Measurements from ENCODE around the gene NPC1L1.

NPC1L1 gene

DNA sequence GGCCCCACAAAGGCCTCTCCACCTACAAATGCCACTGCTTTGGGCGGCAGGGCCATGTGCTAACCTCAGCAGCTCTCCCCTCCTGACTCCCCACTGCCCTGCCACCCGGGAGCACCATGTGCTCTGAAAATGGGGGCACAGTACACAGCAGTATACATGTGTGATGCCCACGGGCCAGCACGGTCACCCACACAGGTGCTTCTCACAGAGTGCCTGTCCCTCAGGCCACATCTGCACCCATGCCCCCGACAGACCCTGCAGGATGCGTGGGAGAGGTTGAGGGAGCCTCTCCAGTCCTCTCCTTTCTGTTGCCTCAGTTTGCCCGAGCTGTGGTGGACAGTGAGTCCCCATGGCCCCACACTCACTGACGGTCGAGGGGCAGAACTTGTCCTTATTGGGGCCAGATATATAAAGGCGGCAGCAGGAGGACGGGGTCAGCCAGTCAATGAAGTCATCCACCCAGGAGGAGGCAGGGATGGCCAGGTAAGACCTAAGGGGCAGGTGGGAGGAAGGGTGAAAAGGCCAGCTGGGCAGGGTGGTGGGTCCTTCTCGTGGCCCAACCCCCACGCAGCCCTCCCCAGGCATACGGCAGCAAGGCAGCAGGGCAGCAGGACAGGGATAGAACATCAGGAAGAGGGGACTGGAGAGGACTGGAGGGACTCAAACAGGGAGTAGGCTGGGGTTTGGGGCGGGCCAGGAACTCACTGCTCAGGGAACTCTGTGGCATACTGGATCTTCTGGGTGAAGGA lies 19.6 kb downstream of the NPC1L1 start:
- H3K4me3 ChIP-seq (ENCODE audit: low read depth, low read length) = no peak overlapping the region
- TF ChIP-seq, protein P1, sequence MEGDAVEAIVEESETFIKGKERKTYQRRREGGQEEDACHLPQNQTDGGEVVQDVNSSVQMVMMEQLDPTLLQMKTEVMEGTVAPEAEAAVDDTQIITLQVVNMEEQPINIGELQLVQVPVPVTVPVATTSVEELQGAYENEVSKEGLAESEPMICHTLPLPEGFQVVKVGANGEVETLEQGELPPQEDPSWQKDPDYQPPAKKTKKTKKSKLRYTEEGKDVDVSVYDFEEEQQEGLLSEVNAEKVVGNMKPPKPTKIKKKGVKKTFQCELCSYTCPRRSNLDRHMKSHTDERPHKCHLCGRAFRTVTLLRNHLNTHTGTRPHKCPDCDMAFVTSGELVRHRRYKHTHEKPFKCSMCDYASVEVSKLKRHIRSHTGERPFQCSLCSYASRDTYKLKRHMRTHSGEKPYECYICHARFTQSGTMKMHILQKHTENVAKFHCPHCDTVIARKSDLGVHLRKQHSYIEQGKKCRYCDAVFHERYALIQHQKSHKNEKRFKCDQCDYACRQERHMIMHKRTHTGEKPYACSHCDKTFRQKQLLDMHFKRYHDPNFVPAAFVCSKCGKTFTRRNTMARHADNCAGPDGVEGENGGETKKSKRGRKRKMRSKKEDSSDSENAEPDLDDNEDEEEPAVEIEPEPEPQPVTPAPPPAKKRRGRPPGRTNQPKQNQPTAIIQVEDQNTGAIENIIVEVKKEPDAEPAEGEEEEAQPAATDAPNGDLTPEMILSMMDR (IDR thresholded peaks at IDR 0.05; ENCODE audit: borderline replicate concordance, insufficient read depth, low read depth, low read length) = no peak

DNA sequence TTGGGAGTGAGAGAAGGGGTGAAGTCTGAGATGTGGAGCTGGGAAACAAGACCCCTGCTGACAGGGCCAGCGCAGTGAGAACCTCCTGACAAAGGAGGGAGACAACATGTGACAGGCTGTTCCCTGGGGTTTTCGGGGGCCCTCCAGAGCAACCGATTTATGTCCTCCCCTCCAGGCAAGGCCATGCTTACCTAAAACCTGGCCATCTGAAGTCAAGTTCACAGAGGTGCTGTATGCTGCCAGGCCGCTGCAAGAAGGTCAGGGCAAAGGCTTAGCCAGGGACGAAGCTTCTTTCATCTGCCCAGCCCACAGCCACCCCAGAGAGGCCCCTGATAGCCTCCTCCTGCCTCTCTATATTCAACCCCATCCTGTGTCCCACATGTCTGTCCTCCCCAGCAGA lies 20.6 kb downstream of the NPC1L1 start:
- TF ChIP-seq, protein P1 (IDR thresholded peaks at IDR 0.05; ENCODE audit: borderline replicate concordance, insufficient read depth, low read depth, low read length) = no peak
- no peak overlapping the region for H3K4me3 ChIP-seq (ENCODE audit: low read depth, low read length)

DNA sequence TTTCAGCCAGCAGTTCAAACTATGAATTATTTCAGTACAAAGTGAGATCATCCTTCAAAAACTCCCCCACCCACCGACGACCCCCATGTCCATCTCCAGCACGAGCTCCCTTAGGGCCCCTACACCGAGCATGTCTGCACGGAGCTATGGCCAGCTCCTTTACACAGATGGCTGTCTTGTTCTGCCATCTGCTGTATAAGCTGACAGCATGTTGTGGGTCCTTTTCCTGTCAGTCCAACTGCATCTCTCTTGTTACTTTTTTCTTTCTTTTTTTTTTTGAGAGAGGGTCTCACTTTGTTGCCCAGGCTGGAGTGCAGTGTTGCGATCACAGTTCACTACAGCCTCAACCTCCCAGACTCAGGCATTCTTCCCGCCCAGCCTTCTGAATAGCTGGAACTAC lies 21.6 kb downstream of the NPC1L1 start:
- TF ChIP-seq, protein P1 (IDR thresholded peaks at IDR 0.05; ENCODE audit: borderline replicate concordance, insufficient read depth, low read depth, low read length) = no peak
- H3K4me3 ChIP-seq (ENCODE audit: low read depth, low read length) = no peak overlapping the region

DNA sequence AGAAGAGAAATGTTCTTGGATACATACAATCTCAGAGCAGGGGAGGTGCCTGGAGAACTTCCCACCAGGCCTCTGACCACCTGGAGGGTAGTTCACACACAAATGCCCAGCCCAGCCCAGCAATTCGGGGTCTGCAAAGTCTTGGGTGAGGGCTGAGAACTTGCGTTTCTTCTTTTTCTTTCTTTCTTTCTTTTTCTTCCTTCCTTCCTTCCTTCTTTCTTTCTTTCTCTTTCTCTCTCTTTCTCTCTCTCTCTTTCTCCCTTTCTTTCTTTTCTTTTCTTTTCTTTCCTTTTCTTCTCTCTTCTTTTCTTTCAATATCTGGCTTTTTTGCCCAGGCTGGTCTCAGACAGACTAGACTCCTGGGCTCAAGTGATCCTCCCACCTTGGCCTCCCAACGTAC lies 22.4 kb downstream of the NPC1L1 start:
- TF ChIP-seq, protein P1 (IDR thresholded peaks at IDR 0.05; ENCODE audit: borderline replicate concordance, insufficient read depth, low read depth, low read length) = no peak
- no peak overlapping the region for H3K4me3 ChIP-seq (ENCODE audit: low read depth, low read length)

DNA sequence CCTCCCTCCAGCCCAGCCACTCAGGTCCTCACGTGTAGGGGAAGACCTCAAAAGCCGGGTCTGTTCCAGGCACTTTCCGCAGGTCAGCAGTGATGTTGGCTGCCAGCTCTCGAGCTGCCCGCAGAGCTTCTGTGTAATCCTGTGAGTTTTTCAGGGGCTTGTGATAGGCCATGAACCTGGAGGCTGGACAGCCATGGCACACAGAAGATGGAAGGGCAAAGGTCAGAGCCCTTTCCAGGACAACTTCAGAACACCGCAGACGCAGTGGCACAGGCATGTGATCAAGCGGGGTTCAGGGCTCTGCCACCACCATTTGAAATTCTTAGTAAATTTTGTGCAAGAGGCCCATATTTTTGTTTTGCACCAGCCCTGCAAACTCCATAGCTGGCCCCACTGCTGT lies 24.0 kb downstream of the NPC1L1 start:
- H3K4me3 ChIP-seq (ENCODE audit: low read depth, low read length) = no peak overlapping the region
- TF ChIP-seq, protein P1 (IDR thresholded peaks at IDR 0.05; ENCODE audit: borderline replicate concordance, insufficient read depth, low read depth, low read length) = no peak

DNA sequence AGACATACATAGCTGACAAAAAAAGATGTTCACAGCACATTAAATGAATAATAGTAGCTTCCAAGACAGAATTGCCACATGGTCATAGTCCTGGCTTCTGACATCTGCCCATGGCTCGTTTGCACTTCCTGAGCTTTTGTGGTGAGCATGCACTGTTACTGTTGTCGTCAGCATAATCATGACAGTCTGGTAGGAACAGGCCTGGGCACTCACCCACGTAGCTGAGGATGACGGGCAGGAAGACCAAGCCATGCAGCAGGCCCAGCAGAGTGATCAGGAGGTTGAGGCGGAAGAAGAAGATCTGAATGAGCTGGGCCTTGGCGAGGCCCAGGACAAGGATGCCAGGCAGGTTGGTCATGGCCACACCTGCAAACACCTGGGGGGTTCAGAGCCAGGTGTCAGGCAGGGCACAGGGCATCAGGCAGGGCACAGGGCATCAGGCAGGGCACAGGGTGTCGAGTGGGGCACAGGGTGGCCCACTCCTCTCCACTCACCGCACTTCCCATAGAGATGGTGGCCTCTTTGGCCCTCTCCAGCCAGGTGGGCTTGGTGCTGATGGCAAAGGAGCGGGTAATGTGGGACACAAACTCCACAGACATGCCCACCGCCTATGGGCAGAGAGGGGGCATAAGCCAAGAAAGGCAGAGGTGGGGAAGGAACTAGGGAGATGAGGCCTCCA lies 25.4 kb downstream of the NPC1L1 start:
- TF ChIP-seq, protein P1 (IDR thresholded peaks at IDR 0.05; ENCODE audit: borderline replicate concordance, insufficient read depth, low read depth, low read length) = no peak
- no peak overlapping the region for H3K4me3 ChIP-seq (ENCODE audit: low read depth, low read length)

DNA sequence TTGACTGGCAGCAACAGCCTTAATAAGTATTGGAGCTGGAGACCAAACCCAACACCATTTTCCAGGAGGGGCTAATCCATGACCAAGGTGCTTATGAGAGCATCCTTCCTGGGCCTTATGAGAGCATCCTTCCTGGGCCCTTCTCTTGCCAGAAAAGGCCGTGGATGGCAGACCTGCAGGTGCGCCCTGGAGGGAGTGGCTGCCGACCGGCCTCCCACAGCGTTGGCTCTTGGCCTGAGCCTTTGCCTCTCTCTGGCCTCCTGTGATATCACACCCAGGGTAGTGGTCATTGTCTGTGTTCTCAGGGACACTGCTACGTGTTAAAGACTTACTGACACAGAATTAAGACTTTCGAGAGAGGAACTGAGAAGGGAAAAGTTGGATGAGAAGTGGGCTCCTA lies 28.4 kb downstream of the NPC1L1 start:
- TF ChIP-seq, protein P1 (IDR thresholded peaks at IDR 0.05; ENCODE audit: borderline replicate concordance, insufficient read depth, low read depth, low read length) = no peak
- no peak overlapping the region for H3K4me3 ChIP-seq (ENCODE audit: low read depth, low read length)
